Central memory CD4-positive, alpha-beta T cell (primary cell): Measurements from ENCODE around the gene RNPC3.

Experiments
- DNase-seq: peaks from one replicate; pipeline ENCODE4 v3.0.0; 2022
- total RNA-seq, 3 experiments: gene quantifications; one replicate each; lab custom pipeline; 2026; lab: John Stamatoyannopoulos, UW

The RNPC3 gene, protein sequence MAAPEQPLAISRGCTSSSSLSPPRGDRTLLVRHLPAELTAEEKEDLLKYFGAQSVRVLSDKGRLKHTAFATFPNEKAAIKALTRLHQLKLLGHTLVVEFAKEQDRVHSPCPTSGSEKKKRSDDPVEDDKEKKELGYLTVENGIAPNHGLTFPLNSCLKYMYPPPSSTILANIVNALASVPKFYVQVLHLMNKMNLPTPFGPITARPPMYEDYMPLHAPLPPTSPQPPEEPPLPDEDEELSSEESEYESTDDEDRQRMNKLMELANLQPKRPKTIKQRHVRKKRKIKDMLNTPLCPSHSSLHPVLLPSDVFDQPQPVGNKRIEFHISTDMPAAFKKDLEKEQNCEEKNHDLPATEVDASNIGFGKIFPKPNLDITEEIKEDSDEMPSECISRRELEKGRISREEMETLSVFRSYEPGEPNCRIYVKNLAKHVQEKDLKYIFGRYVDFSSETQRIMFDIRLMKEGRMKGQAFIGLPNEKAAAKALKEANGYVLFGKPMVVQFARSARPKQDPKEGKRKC
- 17.4 to 93.6 (median 57.7) reads per million in 3 experiments for total RNA-seq

DNA sequence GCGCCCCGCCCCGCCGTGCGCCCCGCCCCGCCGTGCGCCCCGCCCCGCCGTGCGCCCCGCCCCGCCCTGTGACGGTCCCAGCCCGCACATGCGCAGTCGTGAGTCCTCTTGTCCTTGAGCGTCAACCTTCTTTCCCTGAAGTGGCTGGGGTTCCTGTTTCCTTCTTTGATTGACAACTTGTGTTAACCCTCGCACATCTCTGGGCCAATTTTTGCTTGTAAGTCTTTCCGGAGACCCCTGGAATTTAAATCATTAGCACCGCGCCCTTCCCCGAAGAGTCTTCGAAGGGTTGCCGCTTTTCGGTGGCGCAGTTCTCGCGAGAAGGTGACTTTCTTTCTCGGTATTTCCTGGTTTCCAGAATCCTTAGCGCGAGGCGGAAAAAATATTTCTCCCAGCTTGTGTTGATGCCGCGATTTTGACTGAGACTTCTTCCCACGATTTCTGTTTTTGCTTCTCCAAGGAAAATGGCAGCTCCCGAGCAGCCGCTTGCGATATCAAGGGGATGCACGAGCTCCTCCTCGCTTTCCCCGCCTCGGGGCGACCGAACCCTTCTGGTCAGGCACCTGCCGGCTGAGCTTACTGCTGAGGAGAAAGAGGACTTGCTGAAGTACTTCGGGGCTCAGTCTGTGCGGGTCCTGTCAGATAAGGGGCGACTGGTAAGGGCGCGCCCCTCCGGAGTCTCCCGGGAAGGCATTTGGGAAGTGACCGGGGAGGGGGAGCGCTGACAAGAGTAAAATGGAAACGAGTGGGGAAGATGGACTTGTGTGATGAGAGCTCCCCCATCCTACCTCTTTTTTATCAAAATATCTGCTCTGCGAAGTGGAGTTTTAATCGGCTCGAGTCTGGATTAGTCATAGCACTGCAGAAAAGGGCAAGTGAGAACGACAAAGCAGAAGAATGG, at the start of gene RNPC3:
Gene RNPC3 (plus strand): TSS at position 93 of the 901 bp plus-strand sequence. CDS start 372 bp downstream, at position 465.
- peak; percentile 88 for DNase-seq

DNA sequence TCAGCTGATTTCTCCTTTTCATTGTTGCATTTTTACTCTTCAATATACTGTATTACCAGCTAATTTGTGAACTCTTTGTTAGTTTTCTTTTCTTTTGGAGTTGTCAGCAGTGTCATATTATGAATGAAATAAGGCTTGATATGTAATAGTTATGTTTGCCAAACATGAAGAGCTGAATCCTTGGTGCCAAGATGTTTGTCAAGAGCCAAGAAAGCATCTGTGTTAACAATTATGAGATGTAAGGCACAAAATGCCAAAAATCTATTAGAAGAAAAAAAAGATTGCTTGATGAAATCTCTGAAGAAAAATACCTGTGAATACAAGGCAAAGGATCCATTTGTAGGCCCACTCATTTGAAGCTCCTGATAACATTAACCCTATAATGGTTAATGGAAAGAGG, 48.4 kb upstream of the RNPC3 start:
- no peak for DNase-seq

DNA sequence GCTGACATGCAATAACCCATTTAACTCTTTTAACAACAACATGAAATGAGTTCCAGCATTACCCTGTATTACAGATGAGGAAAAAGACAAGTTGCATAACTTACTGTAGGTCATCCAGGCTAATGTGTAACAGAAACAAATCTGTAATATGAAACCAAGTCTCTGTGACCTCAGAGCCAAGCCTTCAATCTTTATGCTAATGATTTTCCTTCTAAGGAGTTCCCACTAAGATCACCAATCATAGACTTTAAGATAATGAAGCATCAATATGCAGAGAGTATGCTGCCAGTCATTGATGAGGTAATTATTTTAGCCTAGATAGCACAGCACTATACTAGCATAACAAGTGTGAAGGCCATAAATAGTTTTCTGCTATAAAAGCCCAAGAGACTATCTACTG, 35.6 kb upstream of the RNPC3 start:
- no peak for DNase-seq

GRCh38 chr1:103492003-103492625, 33.4 kb upstream of the RNPC3 start:
- no peak for DNase-seq

- DNase-seq: no peak
Observed at GRCh38 chr1:103496014-103496635, 29.4 kb upstream of the RNPC3 start.

DNA sequence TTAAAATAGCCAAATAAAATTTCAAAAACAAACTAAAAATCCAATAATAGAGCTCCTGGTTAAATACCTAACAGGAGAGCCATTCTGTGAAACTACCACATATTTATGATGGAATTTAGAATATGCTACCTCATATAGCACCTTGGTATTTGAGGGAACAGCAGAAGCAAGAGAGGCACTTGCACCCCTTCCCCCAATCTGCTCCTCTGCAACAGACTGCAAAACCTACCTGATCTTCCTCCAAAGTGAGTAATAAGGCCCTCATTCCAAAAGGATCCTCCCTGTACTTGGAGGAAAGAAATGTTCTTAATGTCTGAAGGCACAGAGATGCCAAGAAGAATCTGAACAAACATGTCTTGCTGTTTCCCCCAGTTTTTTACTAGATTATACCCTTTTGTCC, 28.1 kb upstream of the RNPC3 start:
- no peak for DNase-seq

- DNase-seq: no peak
Observed at GRCh38 chr1:103509250-103509649, 16.2 kb upstream of the RNPC3 start.

DNA sequence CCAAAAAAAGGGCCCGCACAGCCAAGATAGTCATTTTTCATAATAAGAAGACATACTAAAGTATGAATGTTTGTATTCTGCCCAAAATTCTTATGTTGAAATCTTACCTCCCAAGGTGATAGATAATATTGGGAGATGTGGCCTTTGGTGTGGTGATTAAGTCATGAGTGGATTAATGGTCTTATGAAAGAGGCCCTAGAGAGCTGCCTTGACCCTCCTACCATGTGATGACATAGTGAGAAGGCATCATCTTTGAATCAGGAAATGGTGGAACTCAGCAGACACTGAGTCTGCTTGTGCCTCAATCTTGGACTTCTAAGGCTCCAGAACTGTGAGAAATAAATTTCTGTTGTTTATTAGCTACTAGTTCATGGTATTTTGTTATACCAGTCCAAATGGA, 11.8 kb upstream of the RNPC3 start:
- DNase-seq: no peak

DNA sequence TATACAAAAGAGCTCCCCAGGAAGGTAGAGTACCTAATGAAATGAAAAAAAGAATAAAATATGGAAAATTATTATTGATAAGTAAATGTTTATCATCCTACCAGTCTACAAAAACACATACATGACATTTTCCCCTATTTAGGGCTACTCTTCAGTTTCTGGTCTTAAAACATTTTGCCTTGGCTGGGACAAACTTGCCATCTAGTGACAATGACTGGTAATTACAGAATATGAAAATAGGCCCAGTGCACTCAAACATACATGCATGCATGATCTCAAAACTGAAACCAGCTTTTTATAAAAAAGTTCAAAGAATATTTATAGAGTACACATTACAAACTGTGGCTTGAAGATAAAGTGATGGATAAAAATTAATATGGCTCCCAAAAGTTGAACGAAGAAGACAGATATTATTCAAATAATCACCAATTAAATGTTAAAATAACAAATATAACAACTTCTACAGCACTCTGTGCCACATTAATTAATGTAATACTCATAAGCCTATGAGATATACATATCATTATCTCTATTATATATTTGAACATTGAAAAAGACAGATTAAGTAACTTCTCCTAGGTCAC, 10.5 kb upstream of the RNPC3 start:
- peak; percentile 44 for DNase-seq

DNA sequence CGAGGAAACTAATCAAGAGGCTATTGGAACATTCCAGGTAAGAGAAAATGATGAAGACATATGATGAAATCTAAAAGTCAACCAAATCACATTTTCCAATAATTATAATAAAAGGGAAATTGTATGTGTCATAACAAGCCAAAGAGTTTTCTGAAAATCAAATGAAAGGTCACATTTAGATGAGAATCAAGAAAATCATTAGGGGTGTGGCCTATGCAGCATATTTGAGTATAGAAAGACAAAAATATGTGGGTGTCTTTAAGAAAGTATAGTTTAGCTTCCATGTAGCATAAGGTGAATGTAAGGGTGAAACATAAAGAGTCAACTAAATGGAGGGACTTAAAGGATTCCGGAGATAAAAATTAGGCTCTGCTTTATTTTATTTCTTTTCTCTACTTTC, 9.2 kb upstream of the RNPC3 start:
- no peak for DNase-seq

DNA sequence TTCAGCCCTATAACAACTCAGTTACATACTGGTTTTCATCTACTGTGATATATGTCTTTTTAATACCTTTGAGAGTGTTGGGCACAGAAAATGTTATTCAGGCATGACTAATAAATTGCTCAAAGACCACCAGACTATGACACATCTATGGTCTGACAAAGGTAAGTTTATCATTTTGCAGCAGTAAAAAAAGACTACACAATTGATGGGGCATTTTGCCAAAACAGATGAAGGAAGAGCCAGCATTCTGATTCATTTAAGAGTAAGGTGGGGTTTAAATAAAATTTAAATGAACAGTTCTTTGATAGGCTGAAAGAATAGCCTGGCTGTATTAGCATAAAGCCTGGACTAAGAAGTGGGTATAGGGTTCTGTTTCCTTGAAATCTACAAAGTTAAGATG, 8.8 kb upstream of the RNPC3 start:
- DNase-seq: no peak

GRCh38 chr1:103517380-103518047, 8.0 kb upstream of the RNPC3 start:
- no peak for DNase-seq

DNA sequence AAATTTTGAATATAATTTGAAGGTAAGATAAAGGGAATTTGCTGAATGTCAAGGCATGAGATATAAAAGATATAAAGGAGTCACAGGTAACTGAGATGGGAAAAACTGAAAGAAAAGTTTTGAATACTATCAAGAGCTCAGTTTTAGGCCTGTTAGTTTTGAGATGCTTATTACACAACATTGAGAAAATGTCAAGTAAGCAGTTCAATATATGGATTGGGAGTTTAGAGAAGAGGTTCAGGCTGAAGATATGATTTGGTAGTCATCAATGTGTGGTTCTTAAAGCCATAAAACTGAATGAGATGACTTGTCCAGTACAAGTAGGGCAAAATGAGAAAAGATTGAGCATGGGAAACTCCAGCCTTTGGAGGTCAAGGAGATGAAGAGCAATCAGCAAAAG, 4.7 kb upstream of the RNPC3 start:
- DNase-seq: no peak

DNA sequence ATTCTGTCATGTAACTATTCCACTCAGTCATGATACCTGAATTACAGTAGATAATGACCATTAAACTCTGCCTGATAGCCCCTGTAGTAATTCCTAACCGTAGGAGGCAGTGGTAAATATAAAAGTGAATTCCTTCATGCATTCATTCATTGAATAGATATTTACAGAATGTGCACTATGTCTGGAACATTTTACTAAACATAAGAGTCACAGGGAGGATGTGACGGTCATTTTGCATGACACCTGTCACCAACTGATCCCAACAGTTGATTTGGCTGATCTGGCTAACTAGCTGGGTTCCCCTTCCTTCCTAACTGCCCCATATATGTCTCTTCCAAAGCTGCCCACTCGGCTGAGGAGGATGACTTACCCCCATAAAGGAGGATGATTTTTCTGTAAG, 2.2 kb upstream of the RNPC3 start:
- DNase-seq: no peak

- no peak for DNase-seq
Observed at GRCh38 chr1:103525114-103525606, 339 bp upstream of the RNPC3 start.

DNA sequence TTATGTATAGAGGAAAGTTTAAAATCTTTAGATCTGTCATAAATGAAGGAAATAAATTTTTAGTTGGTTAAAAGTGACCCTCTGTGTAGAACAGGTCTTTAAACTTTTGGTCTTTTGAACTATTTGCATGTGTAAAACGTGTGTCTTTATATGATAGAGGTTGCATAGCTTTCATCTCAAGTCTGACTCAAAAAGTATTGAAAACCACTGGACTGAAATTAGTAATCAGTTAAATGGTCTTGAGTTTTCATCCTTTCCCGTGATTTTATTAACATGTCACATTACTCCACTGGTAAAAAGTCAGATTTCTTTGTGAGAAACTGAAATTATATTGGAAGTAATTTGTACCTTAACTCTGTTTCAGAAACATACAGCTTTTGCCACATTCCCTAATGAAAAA, 1.8 kb downstream of the RNPC3 start:
- no peak for DNase-seq

- no peak for DNase-seq
Observed at GRCh38 chr1:103529746-103530145, 4.2 kb downstream of the RNPC3 start.

GRCh38 chr1:103538226-103538625, 12.7 kb downstream of the RNPC3 start:
- DNase-seq: no peak

- no peak for DNase-seq
Observed at GRCh38 chr1:103541431-103541830, 15.9 kb downstream of the RNPC3 start.

GRCh38 chr1:103546496-103546895, 21.0 kb downstream of the RNPC3 start:
- no peak for DNase-seq

GRCh38 chr1:103547840-103548239, 22.3 kb downstream of the RNPC3 start:
- no peak for DNase-seq
